ENCODE measurements around the gene GABBR2. TPM values are rescaled to one million over a fixed set of nuclear protein-coding genes. Genes with fewer than 3 reads are reported as not detected.

The GABBR2 gene
- total RNA-seq, 1 donor from 2014 or later: 0.75 TPM

- H3K4me3 ChIP-seq (ENCODE audit: low read depth, low read length): no peak overlapping the region
- no peak for TF ChIP-seq CTCF (conservative IDR thresholded peaks at IDR 0.05; ENCODE audit: low read depth, low read length)
- DNase-seq (ENCODE audit: low read depth): no peak
Measured at GRCh38 chr9:98721643-98722042, 12.9 kb upstream of the GABBR2 start.

- DNase-seq (ENCODE audit: low read depth): no peak
- H3K4me3 ChIP-seq (ENCODE audit: low read depth, low read length): no peak overlapping the region
- TF ChIP-seq CTCF (conservative IDR thresholded peaks at IDR 0.05; ENCODE audit: low read depth, low read length): no peak
Measured at GRCh38 chr9:98720402-98720801, 11.7 kb upstream of the GABBR2 start.

- TF ChIP-seq CTCF (conservative IDR thresholded peaks at IDR 0.05; ENCODE audit: low read depth, low read length): no peak
- no peak for DNase-seq (ENCODE audit: low read depth)
- no peak overlapping the region for H3K4me3 ChIP-seq (ENCODE audit: low read depth, low read length)
Measured at GRCh38 chr9:98719055-98719454, 10.3 kb upstream of the GABBR2 start.

GRCh38 chr9:98714833-98715232 is 6.1 kb upstream of the GABBR2 start:
- no peak for TF ChIP-seq CTCF (conservative IDR thresholded peaks at IDR 0.05; ENCODE audit: low read depth, low read length)
- H3K4me3 ChIP-seq (ENCODE audit: low read depth, low read length): no peak overlapping the region
- no peak for DNase-seq (ENCODE audit: low read depth)

- no peak for TF ChIP-seq CTCF (conservative IDR thresholded peaks at IDR 0.05; ENCODE audit: low read depth, low read length)
- DNase-seq (ENCODE audit: low read depth): no peak
- H3K4me3 ChIP-seq (ENCODE audit: low read depth, low read length): no peak overlapping the region
Measured at GRCh38 chr9:98712987-98713386, 4.3 kb upstream of the GABBR2 start.

GRCh38 chr9:98709968-98710965 is 1.5 kb upstream of the GABBR2 start:
- H3K4me3 ChIP-seq (ENCODE audit: low read depth, low read length): no peak overlapping the region
- DNase-seq (ENCODE audit: low read depth): no peak
- no peak for TF ChIP-seq CTCF (conservative IDR thresholded peaks at IDR 0.05; ENCODE audit: low read depth, low read length)
